GM12801 (cell line): ENCODE measurements around the gene IGSF22.

Source experiments
- TF ChIP-seq, protein P1 (sequence below): IDR thresholded peaks from one replicate; pipeline ENCODE4 v1.5.1; 2011; ENCODE audit warnings: control low read depth; ENCODE audit not compliant: insufficient read length; ENCODE audit errors: extremely low read depth

The IGSF22 gene

DNA sequence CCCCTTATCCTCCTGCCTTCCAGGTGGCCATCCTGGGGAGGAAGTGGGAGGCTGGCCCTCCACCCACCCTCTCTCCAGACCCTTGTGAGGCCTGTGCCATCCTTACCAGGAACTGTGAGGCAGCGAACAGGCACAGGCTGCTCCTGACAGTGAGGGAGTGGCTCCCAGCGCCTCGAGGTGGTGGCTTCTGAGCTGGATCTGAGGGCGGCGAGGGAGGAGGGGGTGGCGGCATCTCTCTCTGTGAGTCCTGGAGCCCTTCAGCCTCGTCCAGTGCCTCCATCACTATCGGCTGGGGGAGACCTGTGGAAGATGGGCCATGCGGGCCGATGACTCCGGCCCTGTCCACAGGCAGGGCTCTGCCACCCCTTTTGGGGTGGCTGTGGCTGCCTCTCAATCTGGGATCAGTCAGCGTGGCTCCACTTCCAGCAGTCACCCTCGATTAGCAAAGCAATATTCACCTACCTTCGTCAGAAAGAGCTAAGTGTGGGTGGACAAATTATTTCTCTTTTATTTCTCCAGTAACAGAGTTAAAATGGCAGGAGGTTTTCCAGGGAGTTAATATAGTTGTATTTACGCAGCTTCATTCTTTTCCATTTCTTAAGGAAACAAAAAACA, 18.0 kb upstream of the IGSF22 start:
- TF ChIP-seq, protein P1, sequence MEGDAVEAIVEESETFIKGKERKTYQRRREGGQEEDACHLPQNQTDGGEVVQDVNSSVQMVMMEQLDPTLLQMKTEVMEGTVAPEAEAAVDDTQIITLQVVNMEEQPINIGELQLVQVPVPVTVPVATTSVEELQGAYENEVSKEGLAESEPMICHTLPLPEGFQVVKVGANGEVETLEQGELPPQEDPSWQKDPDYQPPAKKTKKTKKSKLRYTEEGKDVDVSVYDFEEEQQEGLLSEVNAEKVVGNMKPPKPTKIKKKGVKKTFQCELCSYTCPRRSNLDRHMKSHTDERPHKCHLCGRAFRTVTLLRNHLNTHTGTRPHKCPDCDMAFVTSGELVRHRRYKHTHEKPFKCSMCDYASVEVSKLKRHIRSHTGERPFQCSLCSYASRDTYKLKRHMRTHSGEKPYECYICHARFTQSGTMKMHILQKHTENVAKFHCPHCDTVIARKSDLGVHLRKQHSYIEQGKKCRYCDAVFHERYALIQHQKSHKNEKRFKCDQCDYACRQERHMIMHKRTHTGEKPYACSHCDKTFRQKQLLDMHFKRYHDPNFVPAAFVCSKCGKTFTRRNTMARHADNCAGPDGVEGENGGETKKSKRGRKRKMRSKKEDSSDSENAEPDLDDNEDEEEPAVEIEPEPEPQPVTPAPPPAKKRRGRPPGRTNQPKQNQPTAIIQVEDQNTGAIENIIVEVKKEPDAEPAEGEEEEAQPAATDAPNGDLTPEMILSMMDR = no peak

DNA sequence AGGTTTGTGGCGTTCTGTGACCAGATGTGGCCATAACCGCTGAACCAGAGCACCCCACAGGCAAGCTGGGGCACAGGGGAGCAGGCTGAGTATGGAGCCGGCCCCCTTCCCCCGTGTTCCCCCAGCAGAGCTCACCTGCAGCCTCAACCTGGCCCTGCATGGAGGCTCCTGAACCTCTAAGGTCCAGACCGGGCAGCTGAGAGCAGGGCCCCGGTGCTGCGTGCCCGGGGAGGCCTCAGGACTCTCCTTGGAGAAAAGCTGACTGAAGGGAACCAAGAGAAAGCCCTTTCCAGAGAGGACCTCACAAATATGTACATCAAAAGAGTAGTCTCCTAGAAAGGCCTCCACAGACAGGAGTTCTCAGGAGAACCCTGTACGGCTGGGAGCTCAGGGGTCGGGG, 17.4 kb upstream of the IGSF22 start:
- TF ChIP-seq, protein P1 = no peak

DNA sequence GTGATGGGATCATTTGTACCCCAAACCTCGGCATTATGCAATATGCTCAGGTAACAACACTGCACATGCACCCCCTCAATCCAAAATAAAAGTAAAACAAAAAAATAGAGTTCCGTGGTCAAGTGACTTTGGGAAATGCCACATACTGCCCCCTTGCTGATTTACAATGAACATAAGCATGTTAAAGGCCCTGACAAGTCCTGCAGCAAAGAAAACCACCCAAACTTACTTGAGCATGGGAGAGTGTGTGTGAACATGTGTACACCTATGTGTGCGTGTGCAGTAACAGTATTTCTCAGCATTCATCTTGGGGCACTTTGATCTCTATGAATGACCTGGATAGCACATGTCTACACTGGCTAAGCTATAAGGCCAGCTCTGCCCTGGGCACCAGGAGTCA, 15.8 kb upstream of the IGSF22 start:
- TF ChIP-seq, protein P1 = no peak

- TF ChIP-seq, protein P1 = no peak
Observed at GRCh38 chr11:18739685-18740084, 13.7 kb upstream of the IGSF22 start.

DNA sequence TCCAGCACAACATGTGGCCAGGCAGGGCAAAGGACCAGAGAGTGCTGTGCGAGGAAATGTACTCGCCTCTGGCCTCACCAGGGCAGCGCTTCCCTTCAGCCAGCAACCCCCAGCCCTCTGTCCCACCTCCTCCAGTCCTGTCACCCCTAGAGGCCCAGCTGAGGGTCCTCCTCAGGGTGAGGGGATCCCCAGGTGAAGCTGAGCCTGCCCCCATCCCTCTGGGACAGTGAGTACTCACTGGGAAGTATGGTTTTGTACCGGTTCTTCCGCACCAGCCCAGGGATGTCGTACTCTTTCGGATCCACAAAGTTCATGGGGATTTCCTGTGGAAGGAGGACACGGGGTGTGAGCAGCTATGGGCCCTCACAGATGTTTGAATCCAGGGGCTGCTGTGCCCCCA, 11.7 kb upstream of the IGSF22 start:
- TF ChIP-seq, protein P1 = no peak

GRCh38 chr11:18736590-18737148, 10.7 kb upstream of the IGSF22 start:
- TF ChIP-seq, protein P1 = no peak

GRCh38 chr11:18733202-18733601, 7.2 kb upstream of the IGSF22 start:
- TF ChIP-seq, protein P1 = no peak
